SHP77 (cell line): ENCODE data around the gene KIAA0753.
"Not testable (repeated sequence)": the region's sequence is repeated elsewhere in the genome, so short reads cannot be mapped to it uniquely, and the experiment has no call there.

Experiments used
- DNase-seq, 2 experiments: peaks; one replicate each; lab custom pipeline; 2025; lab: John Stamatoyannopoulos, UW

KIAA0753 gene

DNA sequence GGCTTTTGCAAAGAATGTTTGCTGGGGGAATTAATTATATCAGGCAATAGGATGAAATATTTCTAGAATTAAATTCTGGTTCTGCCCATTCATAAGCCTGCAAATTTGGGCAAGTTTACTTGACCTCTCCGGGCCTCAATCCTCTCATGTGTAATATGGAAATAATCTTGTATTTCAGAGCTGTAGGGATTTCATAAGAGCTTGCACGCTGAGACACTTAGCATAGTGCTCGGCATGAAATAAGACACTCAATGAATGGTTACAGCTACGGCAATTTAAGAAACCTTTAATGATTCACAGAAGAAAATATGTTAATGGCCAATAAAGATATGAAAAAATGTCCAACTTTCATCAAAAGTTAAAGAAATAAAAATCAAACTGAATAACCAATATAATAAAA, 43.6 kb downstream of the KIAA0753 start:
- no peak for DNase-seq

DNA sequence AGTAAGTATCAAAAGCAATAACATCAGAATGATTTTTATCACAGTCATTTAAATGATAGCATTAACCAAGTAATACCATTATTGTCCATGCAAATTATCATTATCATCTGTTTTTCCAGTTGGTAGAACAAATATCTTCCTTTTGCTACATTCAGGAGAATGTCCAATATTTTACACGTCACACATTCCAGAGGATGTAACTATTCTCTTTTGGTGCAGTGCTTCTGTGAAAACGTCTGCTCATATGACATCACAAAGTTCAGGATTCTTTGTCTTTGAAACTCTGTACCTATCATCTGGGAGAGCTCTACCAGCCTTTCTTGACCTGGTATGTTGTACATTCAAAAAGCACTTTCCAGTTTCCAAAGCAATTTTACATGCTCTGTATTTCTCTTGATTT, 44.0 kb downstream of the KIAA0753 start:
- DNase-seq: no peak

DNA sequence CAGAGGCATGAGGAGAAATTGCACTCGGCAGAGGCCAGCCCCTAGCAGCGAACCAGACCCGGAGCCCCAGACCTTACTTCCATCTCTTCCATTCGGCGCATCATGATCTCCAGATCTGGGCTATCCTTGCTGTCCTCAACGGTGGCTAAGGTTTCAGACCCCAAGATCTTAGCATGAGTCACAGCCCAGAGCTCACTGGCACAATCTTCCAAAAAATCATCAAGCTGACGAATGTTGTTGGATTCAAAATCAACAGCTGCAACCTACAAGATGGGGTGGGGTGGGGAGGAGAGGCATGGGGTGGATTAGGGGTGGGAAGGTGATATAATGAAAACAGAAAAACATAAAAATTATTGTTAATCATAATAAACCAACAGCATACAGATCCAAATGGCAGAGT, 44.4 kb downstream of the KIAA0753 start:
- DNase-seq: no peak

DNA sequence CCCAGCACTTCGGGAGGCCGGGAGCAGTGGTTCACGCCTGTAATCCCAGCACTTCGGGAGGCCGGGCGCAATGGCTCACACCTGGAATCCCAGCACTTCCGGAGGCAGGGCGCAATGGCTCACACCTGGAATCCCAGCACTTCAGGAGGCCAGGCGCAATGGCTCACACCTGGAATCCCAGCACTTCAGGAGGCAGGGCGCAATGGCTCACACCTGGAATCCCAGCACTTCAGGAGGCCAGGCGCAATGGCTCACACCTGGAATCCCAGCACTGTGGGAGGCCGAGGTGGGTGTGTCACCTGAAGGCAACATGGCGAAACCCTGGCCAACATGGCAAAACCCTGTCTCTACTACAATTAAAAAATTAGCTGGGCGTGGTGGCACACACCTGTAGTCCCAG, 47.1 kb downstream of the KIAA0753 start:
- not testable (repeated sequence) for DNase-seq

DNA sequence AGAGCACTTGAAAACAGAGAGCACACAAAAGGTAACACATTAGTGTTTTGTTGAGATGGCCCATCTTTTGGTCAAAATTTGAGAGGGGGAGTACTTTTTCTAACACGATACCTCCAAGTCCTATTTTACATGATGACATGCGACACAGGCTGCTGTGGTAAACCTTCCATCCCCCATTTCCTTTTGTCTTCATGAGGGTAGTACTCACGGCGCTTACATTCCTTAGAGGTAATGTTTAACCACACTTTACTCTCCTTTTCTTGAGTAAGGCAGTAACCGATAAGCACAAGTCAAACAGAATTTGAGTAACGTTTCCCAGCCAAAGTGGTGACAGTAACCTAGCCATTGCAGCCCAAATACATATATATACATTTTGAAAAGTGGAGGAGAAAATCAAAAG, 48.3 kb downstream of the KIAA0753 start:
- no peak for DNase-seq

DNA sequence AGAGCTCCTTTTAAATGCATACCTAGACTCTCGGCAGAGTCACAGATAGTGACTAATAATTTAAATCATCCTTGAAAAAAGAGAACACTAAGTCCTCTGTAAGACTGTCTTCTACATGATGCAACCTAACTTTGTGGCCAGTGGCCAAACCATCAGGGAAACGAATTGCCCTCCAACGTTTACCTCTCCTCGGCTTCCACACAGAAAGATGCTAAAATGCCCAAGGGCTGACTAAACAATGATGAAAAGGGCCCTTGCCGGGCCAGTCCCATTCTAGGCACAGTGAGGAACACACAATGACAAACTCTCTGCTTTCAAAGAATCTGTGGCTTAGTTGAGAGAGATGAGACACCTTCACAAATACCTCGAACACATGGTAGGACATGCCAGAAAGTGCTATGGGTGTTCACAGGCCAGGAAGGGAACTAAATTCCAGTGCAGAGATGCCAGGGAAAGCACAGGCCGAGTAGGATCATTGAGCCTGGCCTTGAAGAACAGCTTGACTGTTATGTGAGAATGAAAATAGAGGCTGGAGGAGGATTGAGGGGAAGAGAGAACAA, 48.8 kb downstream of the KIAA0753 start:
- no peak for DNase-seq

DNA sequence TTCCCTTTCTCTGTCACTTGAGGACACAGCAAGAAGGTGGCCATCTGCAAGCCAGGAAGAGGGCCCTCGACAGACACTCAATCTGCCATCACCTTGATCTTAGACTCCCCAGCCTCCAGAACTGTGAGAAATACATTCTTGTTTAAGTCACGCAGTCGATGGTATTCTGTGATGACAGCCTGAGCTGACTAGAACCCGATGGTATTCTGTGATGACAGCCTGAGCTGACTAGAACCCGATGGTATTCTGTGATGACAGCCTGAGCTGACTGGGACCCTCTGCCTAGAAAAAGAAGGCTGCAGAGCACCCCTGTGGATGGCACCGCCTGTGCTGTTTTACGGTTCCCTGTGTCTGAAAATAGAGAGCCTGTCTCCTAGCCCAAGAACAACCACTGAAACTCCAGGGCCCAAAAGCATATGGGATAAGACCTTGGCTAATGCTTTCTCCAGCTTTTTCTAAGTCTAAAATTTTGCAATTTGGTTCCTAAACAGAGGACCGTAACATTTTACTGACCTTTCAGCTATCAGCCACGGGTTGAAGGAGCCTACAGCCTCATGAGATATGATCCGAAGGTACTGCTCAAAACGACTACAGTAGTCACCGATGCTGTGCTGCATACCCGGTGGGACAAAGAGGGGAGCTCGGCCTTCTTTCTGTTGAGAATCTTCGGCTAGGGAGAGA, 51.1 kb downstream of the KIAA0753 start:
- no peak for DNase-seq

DNA sequence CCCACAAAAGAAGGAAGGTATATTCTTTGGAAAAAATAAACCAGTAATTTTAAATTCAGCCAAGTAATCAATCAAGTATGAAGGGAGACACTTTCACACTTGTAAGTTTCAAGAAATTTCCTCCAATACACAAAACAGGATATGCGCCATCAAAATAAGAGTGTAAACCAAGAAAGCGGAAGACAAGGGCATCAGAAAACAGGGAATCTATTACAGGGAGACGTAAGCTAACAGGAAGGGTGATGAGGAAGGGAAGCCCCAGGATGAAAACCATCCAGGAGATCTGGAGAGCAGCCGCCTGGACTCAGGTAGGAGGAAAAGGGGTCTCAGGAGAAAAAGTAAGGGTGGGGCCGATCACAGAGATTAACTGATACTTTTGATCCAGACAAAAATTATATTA, 52.3 kb downstream of the KIAA0753 start:
- no peak for DNase-seq

DNA sequence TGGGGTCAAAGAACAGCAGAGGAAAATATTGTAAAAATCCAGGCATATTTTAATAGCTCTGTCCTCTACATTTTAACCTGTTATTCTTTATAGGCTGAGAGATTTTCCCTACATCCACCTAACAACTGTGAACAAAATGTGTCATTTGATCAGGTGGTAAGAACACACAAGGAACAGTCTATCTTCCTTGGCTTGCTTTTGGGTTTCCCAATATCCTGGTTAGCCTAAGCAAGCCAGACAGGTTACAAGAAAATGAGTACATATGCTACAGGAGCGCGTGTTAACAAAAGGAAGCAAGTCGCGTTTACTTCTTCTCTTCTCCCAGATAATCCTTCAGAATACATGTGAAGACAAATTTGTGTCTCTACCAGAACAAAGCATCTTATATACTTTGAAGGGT, 53.2 kb downstream of the KIAA0753 start:
- DNase-seq: no peak

DNA sequence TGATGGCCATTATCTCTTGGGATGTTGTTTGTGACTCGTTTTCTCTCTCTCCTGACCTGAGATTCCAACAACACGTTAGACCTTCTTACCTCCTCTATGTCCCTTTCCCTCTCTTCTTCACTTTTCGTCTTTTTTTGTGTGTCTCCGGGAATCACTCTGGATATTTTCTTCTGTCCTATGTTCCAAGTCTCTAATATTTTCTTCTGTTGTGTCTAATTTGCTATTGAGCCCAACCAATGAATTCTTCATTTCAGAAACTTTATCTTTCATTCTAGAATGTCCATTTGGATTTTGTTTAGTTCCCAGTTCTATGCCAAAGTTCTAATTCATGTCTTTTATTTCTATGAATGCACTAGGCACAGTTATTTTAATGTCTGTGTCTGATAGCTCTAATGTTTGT, 57.1 kb downstream of the KIAA0753 start:
- DNase-seq: no peak

DNA sequence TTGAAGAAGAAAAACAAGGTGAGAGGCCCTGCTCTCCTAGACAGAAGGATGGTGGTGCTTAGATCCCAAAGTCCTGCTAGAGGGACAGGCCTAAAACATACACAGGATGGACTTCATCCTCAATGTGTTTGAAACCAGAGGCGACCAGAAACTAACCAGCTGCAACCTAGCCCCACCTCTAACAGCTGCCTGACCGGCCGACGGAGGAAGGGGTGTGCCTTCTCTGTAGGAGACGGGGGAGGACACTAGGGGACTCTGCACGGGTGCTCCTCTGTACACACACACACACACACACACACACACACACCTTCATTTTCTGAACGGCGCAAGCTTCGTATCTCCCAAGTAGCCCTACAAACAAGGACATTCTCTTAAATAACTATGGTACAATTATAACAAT, 59.9 kb downstream of the KIAA0753 start:
- no peak for DNase-seq

DNA sequence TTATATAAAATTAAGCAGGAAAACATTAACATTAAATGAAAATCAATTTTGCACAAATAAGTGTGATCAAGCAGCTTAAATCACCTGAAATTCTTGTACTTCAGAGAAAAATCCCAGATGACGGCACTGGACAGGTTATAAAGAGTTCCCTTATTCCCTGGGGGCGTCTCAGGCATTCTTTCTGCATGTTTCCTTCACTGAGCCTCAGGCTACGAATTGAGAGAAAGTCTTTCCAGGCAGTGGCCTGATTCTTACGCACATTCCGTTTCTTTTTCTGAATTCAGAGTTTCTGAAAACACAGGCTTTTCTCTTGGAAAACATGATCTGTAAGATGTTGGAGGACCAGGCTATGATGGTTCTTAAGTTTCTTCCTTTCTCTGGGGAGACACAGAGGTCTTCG, 62.0 kb downstream of the KIAA0753 start:
- DNase-seq: no peak

DNA sequence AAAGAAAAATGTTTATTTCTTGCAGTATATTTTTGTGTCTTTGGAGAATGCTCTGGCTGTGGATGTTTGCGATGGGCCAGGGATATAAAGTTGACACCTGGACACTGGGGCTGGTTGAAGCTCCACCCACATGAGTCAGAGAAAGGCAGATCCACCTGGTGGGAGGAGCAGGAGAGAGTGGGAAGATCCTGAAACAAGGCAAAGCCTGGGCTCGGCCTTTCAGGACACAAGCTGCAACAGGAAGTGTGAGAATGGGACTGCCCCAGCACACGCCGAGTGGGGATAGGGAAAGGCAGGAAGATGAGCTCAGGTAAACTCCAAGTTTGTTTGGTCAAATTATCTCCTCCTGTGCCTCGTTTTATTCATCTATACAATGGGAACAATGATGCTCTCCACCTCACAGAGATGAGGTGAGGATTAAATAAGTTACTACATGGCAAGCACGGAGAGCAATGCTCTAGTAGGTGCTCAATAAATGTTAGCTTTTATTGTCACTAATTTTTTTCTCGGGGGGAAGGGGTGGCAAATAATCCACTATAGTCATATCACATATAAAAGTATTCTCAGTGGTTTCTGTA, 62.7 kb downstream of the KIAA0753 start:
- DNase-seq: no peak

DNA sequence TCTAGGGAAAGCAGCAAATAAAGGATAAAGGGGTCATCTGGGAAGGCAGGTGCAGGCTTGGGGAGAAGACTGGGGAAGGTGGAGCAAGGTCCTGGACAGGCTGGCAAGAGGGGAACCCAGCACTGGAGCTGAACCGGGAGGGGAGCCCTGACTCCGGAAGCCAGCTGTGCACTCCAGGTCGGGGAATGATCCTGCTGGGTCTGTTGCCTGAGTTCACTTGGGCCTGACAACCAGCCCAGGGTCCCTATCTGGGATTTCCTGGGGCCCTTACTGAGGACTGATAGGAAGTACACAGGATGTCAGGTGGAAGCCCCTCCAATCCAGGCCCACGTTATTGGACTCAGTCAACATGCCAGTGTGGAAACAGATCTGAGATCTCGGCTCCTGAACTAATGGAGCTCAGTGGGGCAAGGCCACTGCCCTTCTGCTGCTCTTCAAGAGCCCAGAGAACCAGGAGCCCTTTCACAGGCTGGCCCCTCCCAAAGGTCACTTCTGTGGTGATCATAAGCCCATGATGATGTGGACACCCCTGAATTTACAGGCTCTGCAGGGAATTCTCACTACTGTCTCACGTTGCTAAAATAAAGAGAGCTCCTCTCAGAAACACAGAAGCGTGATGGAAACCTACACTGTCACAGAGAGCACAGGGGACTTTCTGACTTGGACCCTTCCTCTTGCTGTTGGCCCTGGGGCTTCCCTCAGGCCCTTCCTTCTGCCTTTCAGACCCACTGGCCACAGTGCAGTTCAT, 64.3 kb downstream of the KIAA0753 start:
- DNase-seq: no peak

DNA sequence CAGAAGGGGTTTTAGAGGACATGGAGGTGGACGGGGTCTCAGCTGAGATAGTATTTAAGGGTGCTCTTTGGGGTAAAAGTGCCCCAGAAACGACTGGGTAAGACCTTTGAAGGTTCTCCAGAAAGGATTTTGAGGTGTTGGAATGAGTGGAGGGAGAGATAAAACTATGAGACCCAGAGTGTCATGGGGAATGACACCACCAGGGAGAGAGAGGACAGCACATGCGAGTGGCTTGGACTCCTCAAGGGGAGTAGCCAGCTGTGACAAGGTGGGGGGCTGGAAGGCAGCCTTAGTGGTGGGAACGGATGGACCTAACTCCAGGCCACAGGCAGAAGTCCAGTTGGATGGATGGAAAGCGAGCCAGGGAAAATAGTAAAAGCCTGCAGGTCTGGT, 64.9 kb downstream of the KIAA0753 start:
- no peak for DNase-seq

DNA sequence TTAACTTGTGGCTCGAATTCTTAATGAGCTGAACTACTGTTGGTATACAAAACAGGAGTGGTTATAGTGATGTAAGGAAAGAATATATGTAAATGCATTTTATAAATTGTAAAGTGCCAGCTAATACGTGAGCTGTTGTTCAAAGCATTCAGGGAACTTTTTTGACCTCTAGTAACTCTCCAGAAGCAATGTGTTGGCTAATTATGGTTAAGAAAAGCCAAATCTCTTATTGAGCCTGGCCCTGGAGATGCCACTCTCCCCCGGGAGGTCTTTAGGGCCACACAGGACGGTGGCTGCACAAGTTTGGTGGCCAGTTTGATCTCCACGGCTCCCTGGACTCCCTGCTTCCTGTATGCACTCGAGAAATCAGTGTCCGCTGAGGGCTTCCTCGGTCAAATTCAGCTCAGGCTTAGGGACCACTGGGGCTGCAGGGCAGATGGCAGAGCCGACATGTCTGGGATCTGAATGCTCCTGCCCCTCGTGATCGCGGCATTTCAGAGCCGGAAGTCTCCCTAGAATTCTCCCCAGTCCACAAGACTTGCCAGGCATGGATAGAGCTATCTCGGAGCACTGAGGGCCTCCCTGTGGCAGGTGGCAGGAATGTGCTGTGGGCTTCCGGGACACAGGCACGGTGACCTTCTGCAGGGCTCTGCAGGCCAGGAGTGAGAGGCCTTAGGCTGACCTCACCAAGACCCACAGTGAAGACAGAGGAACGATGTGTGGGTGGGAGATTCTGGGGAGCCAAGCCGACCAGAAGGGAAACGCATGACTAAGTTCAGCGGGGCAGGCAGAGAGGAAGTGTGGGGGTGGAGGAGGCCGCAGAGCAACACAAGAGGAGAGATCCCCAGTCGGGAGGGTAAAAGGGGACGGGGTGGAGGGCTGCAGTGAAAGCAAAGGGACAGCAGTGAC, 65.6 kb downstream of the KIAA0753 start:
- no peak for DNase-seq

DNA sequence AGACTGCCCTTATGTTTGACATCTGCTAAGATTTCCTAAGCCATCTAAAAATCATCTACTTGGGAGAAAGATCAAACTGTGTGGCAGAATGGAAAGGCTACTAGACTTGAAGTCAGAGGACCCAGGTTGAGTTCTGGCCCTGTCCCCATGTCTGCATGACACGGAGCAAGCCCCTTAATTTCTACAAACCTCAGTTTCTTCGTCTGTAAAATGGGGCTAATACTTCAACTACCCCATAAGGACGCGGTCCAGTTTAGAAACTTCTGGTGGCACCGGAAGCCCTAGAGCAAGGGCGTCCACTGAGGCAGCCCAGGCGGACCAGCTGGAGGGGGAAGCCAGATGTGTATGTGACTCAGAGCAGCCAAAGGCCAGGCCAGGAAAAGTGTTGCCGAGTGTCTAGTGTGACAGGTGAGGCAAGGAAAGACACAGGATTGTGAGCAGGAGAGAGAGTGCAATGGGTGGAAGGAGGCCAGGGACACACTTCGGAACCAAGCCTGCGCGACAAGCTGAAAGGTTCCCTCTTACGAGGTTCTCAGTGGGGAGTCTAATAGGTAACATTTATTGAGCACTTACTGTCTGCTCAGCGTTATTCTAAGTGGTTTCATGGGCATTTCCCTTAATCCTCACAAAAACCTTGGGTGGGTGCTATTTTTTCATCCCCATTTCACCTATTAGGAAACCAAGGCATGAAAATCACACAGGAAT, 66.4 kb downstream of the KIAA0753 start:
- DNase-seq: no peak

DNA sequence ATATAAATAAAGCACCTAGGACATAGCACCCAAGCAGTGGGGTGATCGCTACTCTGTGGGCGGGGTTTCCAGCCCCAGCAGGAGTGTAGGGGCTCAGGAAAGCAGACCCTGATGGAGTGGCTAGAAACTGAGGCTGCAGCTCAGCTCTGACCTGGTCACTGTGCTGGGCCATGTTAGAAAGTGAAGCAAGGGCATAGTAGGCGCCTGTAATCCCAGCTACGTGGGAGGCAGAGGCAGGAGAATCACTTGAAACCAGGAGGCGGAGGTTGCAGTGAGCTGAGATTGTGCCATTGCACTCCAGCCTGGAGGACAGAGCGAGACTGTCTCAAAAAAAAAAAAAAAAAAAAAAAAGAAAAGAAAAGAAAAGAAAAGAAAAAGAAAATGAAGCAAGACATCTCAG, 67.0 kb downstream of the KIAA0753 start:
- DNase-seq: not testable (repeated sequence)

DNA sequence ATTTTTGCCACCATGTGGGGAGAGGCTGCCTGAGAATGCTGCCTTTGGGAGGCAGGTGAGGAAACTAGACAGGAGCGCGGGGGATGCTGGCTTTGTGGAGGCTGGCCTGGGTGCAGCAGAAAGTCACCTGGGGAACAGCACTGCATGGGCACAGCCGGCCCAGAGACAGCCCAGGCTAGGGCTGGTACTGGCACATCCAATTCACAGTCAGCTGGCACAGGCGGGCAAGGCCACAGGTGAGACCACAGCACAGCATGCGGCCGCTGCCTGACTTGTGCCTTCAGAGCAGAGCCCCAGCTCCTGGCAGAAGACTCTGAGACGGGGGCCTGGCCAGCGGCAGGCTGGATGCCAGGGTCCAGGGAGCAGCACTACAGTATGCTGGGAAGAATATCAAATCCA, 67.5 kb downstream of the KIAA0753 start:
- no peak for DNase-seq

DNA sequence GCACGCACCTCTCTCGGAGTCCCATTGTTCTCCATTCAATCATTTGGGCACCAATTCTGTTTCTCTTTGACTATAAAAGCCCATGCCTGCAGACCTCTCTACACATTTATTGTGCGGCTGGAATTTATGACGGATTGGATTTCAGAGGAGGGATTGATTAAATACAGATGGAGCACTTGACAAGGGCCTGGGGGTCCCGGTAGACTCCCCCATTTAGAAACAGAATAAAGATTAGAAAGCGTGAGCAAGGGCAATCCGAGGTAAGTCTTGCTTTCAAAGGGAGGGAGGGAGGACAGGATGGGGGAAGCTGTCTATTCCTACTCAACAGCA, 69.1 kb downstream of the KIAA0753 start:
- no peak for DNase-seq

DNA sequence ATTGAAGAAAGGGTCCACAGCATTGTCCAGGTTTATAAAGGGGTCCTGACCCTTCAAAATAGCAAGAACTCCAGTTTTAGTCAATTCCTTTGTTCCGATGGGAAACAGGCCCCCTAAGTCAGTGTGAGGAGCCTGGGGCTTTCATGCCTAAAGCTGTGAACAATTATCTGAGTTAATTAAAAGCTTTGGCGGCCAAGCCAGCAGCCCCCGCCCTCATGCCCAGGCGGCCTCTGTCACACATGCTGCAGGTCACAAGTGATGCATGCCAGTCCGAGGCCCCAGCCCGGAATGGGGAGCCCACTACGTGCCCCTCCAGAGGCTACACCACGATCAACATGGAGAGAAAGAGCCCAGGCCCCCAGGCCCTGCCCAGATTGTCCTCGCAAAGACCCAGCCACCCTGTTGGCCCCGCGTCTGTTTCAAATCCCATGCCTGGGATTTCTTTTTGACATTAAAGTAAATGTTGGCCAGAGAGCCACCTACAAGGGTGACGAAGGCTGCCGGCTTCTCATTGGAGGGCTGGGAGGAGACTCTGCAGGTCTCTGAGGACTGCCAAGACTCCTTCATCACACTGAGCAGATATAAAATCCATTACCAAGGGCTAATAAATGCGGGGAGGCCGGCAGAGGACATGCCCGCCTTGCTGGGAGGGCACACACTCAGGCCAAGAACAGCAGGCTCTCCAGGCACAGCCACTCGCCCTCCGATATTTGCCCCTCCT, 69.6 kb downstream of the KIAA0753 start:
- no peak for DNase-seq
